ENCODE measurements around the gene NFAM1. TPM values are rescaled to one million over a fixed set of nuclear protein-coding genes. Genes with fewer than 3 reads are reported as not detected.

The NFAM1 gene
- total and polyA plus RNA-seq, 2 experiments from 2014 or later, result not detected

GRCh38 chr22:42332089-42332488, 100.1 kb downstream of the NFAM1 start:
- 75 to 79% methylated on average over 7 of the region's 7 CpGs for WGBS, 2 experiments (ENCODE audit: low coverage in 1 of 2, low lambda C conversion rate in 2 of 2, missing lambda C conversion rate in 2 of 2)
- TF ChIP-seq EZH2 (IDR thresholded peaks at IDR 0.05; ENCODE audit: insufficient read depth, poor library complexity, severe bottlenecking), result no peak
- TF ChIP-seq EZH2phosphoT487 (IDR thresholded peaks at IDR 0.05; ENCODE audit: insufficient read depth, low read depth), result no peak
- in situ Hi-C loops (cut with MboI), result no loop called here
- Histone ChIP-seq H3K9ac (no peak overlapping the region), H3K4me3 (no peak overlapping the region), H3K4me1 (ENCODE audit: insufficient read depth) (no peaks in the 10 kb centered on the region), H3K79me2 (ENCODE audit: insufficient read depth) (no peaks in the 10 kb centered on the region), H3K4me2 (ENCODE audit: unreplicated experiment) (no peak overlapping the region), H3K9me2 (ENCODE audit: insufficient read depth) (no peaks in the 10 kb centered on the region), H3K27me3 (replicated peaks; ENCODE audit: insufficient read depth) (no peaks in the 10 kb centered on the region; the same call in 1 of the 2 replicates), H3K9me3 (ENCODE audit: low read depth) (no peaks in the 10 kb centered on the region), H3F3A (ENCODE audit: insufficient read depth) (no peaks in the 10 kb centered on the region), H4K20me1 (ENCODE audit: insufficient read depth) (no peaks in the 10 kb centered on the region), H3K36me3 (ENCODE audit: low read depth) (no peaks in the 10 kb centered on the region), H2AFZ (no peak overlapping the region), H3K27ac (no peak overlapping the region)
- DNase-seq, result no peak

GRCh38 chr22:42331014-42331413, 101.2 kb downstream of the NFAM1 start:
- Histone ChIP-seq H3K9me2 (ENCODE audit: insufficient read depth) (no peaks in the 10 kb centered on the region), H2AFZ (no peak overlapping the region), H3K4me1 (ENCODE audit: insufficient read depth) (no peaks in the 10 kb centered on the region), H3K4me3 (no peak overlapping the region), H3K4me2 (ENCODE audit: unreplicated experiment) (no peak overlapping the region), H3K27ac (no peak overlapping the region), H3F3A (ENCODE audit: insufficient read depth) (no peaks in the 10 kb centered on the region), H3K9ac (no peak overlapping the region), H3K27me3 (replicated peaks; ENCODE audit: insufficient read depth) (no peaks in the 10 kb centered on the region; the same call in 1 of the 2 replicates), H4K20me1 (ENCODE audit: insufficient read depth) (no peaks in the 10 kb centered on the region), H3K79me2 (ENCODE audit: insufficient read depth) (no peaks in the 10 kb centered on the region), H3K36me3 (ENCODE audit: low read depth) (no peaks in the 10 kb centered on the region), H3K9me3 (ENCODE audit: low read depth) (no peaks in the 10 kb centered on the region)
- no peak for TF ChIP-seq EZH2phosphoT487 (IDR thresholded peaks at IDR 0.05; ENCODE audit: insufficient read depth, low read depth)
- no peak for TF ChIP-seq EZH2 (IDR thresholded peaks at IDR 0.05; ENCODE audit: insufficient read depth, poor library complexity, severe bottlenecking)
- WGBS, 2 experiments (ENCODE audit: low coverage in 1 of 2, low lambda C conversion rate in 2 of 2, missing lambda C conversion rate in 2 of 2), result 12 to 17% methylated on average over 21 to 22 of the region's 22 CpGs
- in situ Hi-C loops (cut with MboI), result no loop called here
- DNase-seq, result peak; percentile 44

Other genes with a start within 250 kb of the NFAM1 start
- gene TCF20, start 161.8 kb downstream of the NFAM1 start, total RNA-seq (2014; rRNA removed; shearing (Covaris generic)), result 17.2 and 20.6 TPM in 2 replicates
- 0.56 and 0.64 TPM in 2 replicates for gene TCF20, start 161.8 kb downstream of the NFAM1 start, polyA plus RNA-seq (2016; fragmentation: Nextera tagmentation; extraction: Ambion mirVana)
- gene RRP7A, start 87.4 kb upstream of the NFAM1 start, total RNA-seq (2014; rRNA removed; shearing (Covaris generic)), result 23.9 and 31.7 TPM in 2 replicates
- gene RRP7A, start 87.4 kb upstream of the NFAM1 start, polyA plus RNA-seq (2016; fragmentation: Nextera tagmentation; extraction: Ambion mirVana), result 48.2 and 50.8 TPM in 2 replicates
- gene SERHL2, start 121.6 kb upstream of the NFAM1 start, total RNA-seq (2014; rRNA removed; shearing (Covaris generic)), result 2.8 and 4.8 TPM in 2 replicates
- gene SERHL2, start 121.6 kb upstream of the NFAM1 start, polyA plus RNA-seq (2016; fragmentation: Nextera tagmentation; extraction: Ambion mirVana), result 5.0 and 5.1 TPM in 2 replicates
- gene POLDIP3, start 182.5 kb upstream of the NFAM1 start, total RNA-seq (2014; rRNA removed; shearing (Covaris generic)), result 32.8 and 35.5 TPM in 2 replicates
- 45.9 and 46.3 TPM in 2 replicates for gene POLDIP3, start 182.5 kb upstream of the NFAM1 start, polyA plus RNA-seq (2016; fragmentation: Nextera tagmentation; extraction: Ambion mirVana)
- not detected in 2 replicates for gene ATP5MGL, start 208.2 kb upstream of the NFAM1 start, total RNA-seq (2014; rRNA removed; shearing (Covaris generic))
- 0.62 TPM in 1 of 2 replicates, not detected in the other for gene ATP5MGL, start 208.2 kb upstream of the NFAM1 start, polyA plus RNA-seq (2016; fragmentation: Nextera tagmentation; extraction: Ambion mirVana)
- gene CYB5R3, start 217.0 kb upstream of the NFAM1 start, total RNA-seq (2014; rRNA removed; shearing (Covaris generic)), result 314 and 378 TPM in 2 replicates
- 907 and 950 TPM in 2 replicates for gene CYB5R3, start 217.0 kb upstream of the NFAM1 start, polyA plus RNA-seq (2016; fragmentation: Nextera tagmentation; extraction: Ambion mirVana)